Stomach (tissue), 9 donors: ENCODE results near the gene ROCK2. TPM values are rescaled to one million over a fixed set of nuclear protein-coding genes. Genes with fewer than 3 reads are reported as not detected.

Source experiments
- DNase-seq, 2 donors: peaks; one replicate each; pipeline versions ENCODE4 v3.0.0 to v3.0.0-alpha.2; 2013 to 2019
- H3K27ac ChIP-seq, 5 donors: fragments of 200-600 bp in 4 of 5; sonication (generic) in 4 of 5; one replicate each; pipeline ENCODE4 v1.5.1; 2013 to 2019; ENCODE audit warnings: mild to moderate bottlenecking in 1 of 5, moderate library complexity in 1 of 5
- H3K27me3 ChIP-seq, 3 donors: fragments of 200-600 bp; sonication (generic); one replicate each; pipeline ENCODE4 v1.5.1; 2017 to 2019; ENCODE audit warnings: mixed run types in 1 of 3
- H3K36me3 ChIP-seq, 4 donors: fragments of 200-600 bp; sonication (generic); 1 replicate in 3 of 4; 2 replicates in 1 of 4; pipeline ENCODE4 v1.5.1; 2016 to 2019
- H3K4me1 ChIP-seq, 4 donors: fragments of 200-600 bp; sonication (generic); one replicate each; pipeline ENCODE4 v1.5.1; 2016 to 2019
- H3K4me3 ChIP-seq, 4 donors: fragments of 200-600 bp; sonication (generic) in 3 of 4; one replicate each; pipeline ENCODE4 v1.5.1; 2016 to 2019; ENCODE audit warnings: mild to moderate bottlenecking in 1 of 4
- H3K9me3 ChIP-seq, 4 donors: fragments of 200-600 bp; sonication (generic); one replicate each; pipeline ENCODE4 v1.5.1; 2016 to 2019
- EP300 ChIP-seq: sonication (generic); formaldehyde crosslinking; IDR thresholded peaks from one replicate; pipeline ENCODE4 v1.6.1; 2017; ENCODE audit warnings: antibody characterized with exemption
- POLR2A ChIP-seq, 4 donors: fragments of 450-650 bp; IDR thresholded peaks; one replicate each; pipeline ENCODE4 v1.6.1; 2016; ENCODE audit warnings: antibody characterized with exemption in 4 of 4, control low read depth in 2 of 4, mild to moderate bottlenecking in 1 of 4, moderate library complexity in 1 of 4
- POLR2AphosphoS5 ChIP-seq, 3 donors: sonication (generic); formaldehyde crosslinking; IDR thresholded peaks; one replicate each; pipeline ENCODE4 v1.6.1; 2016; ENCODE audit warnings: antibody characterized with exemption in 3 of 3
- WGBS, 5 donors: extraction: QIAGEN DNeasy Blood & Tissue Kit in 3 of 5; methylation state at CpG; one replicate each; pipeline versions ENCODE4 v1.1.5 to v1.1.7; 2013 to 2018; 5-methylcytosine and 5-hydroxymethylcytosine counted together
- intact Hi-C: fragments of 100-400 bp; cut with DNase I; formaldehyde crosslinking; loops from one replicate; pipeline ENCODE4 v1.15.1; 2023; ENCODE audit warnings: low total_unique reads
- polyA plus RNA-seq, 3 donors: library from polyadenylated mRNA; stranded (reverse); fragments of 200-250 nt; gene quantifications; one replicate each; pipeline ENCODE4 v1.2.3, GENCODE V29; 2013
- total RNA-seq, 5 donors: library from RNA; depleted of rRNA; stranded (reverse); fragments of >200 nt; gene quantifications; one replicate each; pipeline versions ENCODE4 v1.1.0 to v1.2.3, GENCODE V29; 2014 to 2016
- TF ChIP-seq, protein P1 (sequence below), 7 experiments: fragments of 450-650 bp in 4 of 7; fragments of 200-600 bp in 3 of 7; sonication (generic) in 3 of 7; IDR thresholded peaks; one replicate each; pipeline ENCODE4 v1.5.1; 2016 to 2019; ENCODE audit warnings: antibody characterized with exemption in 7 of 7, control low read depth in 2 of 7, mild to moderate bottlenecking in 1 of 7
- donor health status: healthy with polysubstance abuse.
- donor health status: Bipolar disorder and iron deficiency.
- donor health status: healthy.

ROCK2 gene
- total and polyA plus RNA-seq, 8 donors, result 5.6 to 113 (median 35.9) TPM

DNA sequence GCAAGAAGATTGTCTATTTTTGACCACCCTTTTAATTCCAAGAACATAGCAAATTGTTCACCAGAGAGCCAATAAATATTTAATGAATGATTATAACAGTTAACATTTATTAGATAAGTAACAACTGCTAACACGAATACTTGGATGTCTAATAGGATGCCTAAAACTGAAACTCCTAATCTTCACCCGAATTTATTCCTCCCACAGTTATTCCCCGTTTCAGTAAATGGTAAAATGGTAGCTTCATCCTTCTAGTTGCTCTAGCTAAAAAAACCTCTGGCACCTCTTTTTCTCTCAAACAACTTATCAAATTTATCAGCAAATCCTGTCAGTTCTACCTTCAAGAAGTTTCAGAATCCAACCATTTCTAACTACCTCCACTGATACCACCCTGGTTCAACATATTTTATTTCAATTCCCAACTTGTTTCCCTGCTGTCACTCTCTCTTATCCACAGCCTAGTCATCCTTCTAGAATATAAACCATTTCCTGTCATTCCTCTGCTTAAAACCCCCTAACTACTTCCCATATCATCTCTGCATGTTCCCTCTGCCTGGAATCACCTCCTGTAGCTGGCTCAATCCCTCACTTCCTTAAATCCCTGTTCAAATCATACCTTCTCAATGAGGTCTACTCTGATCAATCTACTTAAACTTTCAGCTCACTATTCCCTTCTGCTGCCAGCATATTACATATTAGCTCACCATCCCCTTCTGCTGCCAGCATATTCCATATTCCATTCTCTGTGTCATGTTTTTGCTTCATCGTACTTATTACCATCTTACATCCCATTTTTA, 93.8 kb downstream of the ROCK2 start:
- DNase-seq, result no peak
- Histone ChIP-seq H3K4me1 (peaks cover 0 to 28% (median 17%) of the 10 kb centered on the region in 4 donors), H3K9me3 (no peaks in the 10 kb centered on the region), H3K4me3 (no peak overlapping the region), H3K27me3 (no peaks in the 10 kb centered on the region), H3K36me3 (peaks cover 0 to 19% (median 17%) of the 10 kb centered on the region in 4 donors), H3K27ac (no peak overlapping the region)
- TF ChIP-seq POLR2AphosphoS5 (IDR thresholded peaks at IDR 0.05) (no peak), POLR2A (IDR thresholded peaks at IDR 0.05) (no peak), EP300 (no peak)
- TF ChIP-seq, protein P1, sequence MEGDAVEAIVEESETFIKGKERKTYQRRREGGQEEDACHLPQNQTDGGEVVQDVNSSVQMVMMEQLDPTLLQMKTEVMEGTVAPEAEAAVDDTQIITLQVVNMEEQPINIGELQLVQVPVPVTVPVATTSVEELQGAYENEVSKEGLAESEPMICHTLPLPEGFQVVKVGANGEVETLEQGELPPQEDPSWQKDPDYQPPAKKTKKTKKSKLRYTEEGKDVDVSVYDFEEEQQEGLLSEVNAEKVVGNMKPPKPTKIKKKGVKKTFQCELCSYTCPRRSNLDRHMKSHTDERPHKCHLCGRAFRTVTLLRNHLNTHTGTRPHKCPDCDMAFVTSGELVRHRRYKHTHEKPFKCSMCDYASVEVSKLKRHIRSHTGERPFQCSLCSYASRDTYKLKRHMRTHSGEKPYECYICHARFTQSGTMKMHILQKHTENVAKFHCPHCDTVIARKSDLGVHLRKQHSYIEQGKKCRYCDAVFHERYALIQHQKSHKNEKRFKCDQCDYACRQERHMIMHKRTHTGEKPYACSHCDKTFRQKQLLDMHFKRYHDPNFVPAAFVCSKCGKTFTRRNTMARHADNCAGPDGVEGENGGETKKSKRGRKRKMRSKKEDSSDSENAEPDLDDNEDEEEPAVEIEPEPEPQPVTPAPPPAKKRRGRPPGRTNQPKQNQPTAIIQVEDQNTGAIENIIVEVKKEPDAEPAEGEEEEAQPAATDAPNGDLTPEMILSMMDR (IDR thresholded peaks at IDR 0.05), result no peak
- intact Hi-C loops, result no loop called here
- WGBS, 5 donors, result 53 to 73% (median 61%) methylated on average over 4 of the region's 4 CpGs

DNA sequence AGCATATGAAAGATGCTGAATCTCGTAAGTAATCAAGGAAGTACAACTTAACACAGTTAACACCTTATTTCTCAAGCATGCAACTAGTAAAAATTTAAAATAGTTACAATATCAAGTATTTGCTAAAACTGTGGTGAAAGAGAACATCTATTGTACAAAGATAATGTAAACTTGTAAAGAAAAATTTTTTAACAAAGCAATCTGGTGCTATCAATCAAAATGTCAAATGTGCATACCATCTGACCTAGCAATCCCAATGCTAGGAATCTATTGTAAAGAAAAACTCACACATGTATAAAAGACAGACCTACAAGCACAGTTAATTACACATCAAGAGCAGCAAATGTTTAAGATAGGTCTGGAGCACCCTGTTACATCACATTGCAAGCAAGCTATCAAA, 99.1 kb downstream of the ROCK2 start:
- WGBS, 5 donors, result 81 to 94% (median 87%) methylated on average over 1 of the region's 1 CpG
- H3K4me1 ChIP-seq, result peaks cover 0 to 15% (median 10%) of the 10 kb centered on the region in 4 donors
- TF ChIP-seq EP300, result no peak
- no peak for TF ChIP-seq POLR2A (IDR thresholded peaks at IDR 0.05)
- TF ChIP-seq, protein P1 (IDR thresholded peaks at IDR 0.05), result no peak
- TF ChIP-seq POLR2AphosphoS5 (IDR thresholded peaks at IDR 0.05), result no peak
- H3K27me3 ChIP-seq, result no peaks in the 10 kb centered on the region
- H3K36me3 ChIP-seq, result peaks cover 0 to 27% (median 20%) of the 10 kb centered on the region in 4 donors
- intact Hi-C loops, result no loop called here
- no peaks in the 10 kb centered on the region for H3K9me3 ChIP-seq
- no peak overlapping the region for H3K4me3 ChIP-seq
- H3K27ac ChIP-seq, result no peak overlapping the region
- no peak for DNase-seq

- peaks cover 0 to 27% (median 19%) of the 10 kb centered on the region in 4 donors for H3K36me3 ChIP-seq
- peaks cover 0 to 20% (median 7%) of the 10 kb centered on the region in 4 donors for H3K4me1 ChIP-seq
- no peaks in the 10 kb centered on the region for H3K9me3 ChIP-seq
- WGBS, 5 donors, result 95 to 100% (median 100%) methylated on average over 1 of the region's 1 CpG
- TF ChIP-seq, protein P1 (IDR thresholded peaks at IDR 0.05), result no peak
- TF ChIP-seq POLR2A (IDR thresholded peaks at IDR 0.05) (no peak), POLR2AphosphoS5 (IDR thresholded peaks at IDR 0.05) (no peak), EP300 (no peak)
- intact Hi-C loops, result no loop called here
- no peaks in the 10 kb centered on the region for H3K27me3 ChIP-seq
- no peak overlapping the region for H3K4me3 ChIP-seq
- no peak overlapping the region for H3K27ac ChIP-seq
- no peak for DNase-seq
These were observed 100.2 kb downstream of the ROCK2 start for GRCh38 chr2:11244091-11244826.

- Histone ChIP-seq H3K4me1 (peaks cover 0 to 21% (median 7%) of the 10 kb centered on the region in 4 donors), H3K27me3 (no peaks in the 10 kb centered on the region), H3K36me3 (peaks cover 0 to 21% (median 14%) of the 10 kb centered on the region in 4 donors), H3K27ac (no peak overlapping the region), H3K9me3 (no peaks in the 10 kb centered on the region), H3K4me3 (no peak overlapping the region)
- intact Hi-C loops, result no loop called here
- TF ChIP-seq, protein P1 (IDR thresholded peaks at IDR 0.05), result no peak
- TF ChIP-seq POLR2AphosphoS5 (IDR thresholded peaks at IDR 0.05), result no peak
- TF ChIP-seq EP300, result no peak
- TF ChIP-seq POLR2A (IDR thresholded peaks at IDR 0.05), result no peak
- no peak for DNase-seq
- WGBS, 5 donors, result 93 to 100% (median 97%) methylated on average over 1 of the region's 1 CpG
These were observed 100.9 kb downstream of the ROCK2 start for GRCh38 chr2:11243512-11243911.
